K562 (cell line): ENCODE data around the gene LHB. TPM values are rescaled to one million over a fixed set of nuclear protein-coding genes. Genes with fewer than 3 reads are reported as not detected.

ENCODE experiments used
- BRF1 ChIP-seq: IDR thresholded peaks from 3 replicates; pipeline ENCODE4 v1.6.1; 2011; ENCODE audit warnings: borderline replicate concordance, mild to moderate bottlenecking; ENCODE audit not compliant: insufficient read length; ENCODE audit errors: extremely low read depth
- CHD1 ChIP-seq: fragments of 200-600 bp; sonication (generic); IDR thresholded peaks from one replicate; pipeline ENCODE4 v1.6.1; 2012; ENCODE audit warnings: mild to moderate bottlenecking, moderate library complexity, low read length, inconsistent platforms
- EP300 ChIP-seq: IDR thresholded peaks from 2 replicates; pipeline ENCODE4 v1.6.1; 2012; ENCODE audit warnings: low read length, improper control_type of control experiment
- HDAC3 ChIP-seq: fragments of 450-650 bp; IDR thresholded peaks from 2 replicates; pipeline ENCODE4 v1.6.1; 2018; ENCODE audit warnings: borderline replicate concordance, mild to moderate bottlenecking, moderate library complexity; ENCODE audit not compliant: partially characterized antibody
- HNRNPH1 ChIP-seq: fragments of 200-400 bp; formaldehyde crosslinking; optimal IDR thresholded peaks from 2 replicates; pipeline ENCODE3; 2017; ENCODE audit warnings: low read depth, mild to moderate bottlenecking, low read length, moderate library complexity
- HSF4 ChIP-seq: fragments of 250-450 bp; sonication (Bioruptor Pico); IDR thresholded peaks from 2 replicates; pipeline ENCODE4 v2.1.2; 2022; ENCODE audit warnings: mild to moderate bottlenecking, moderate library complexity, borderline replicate concordance
- LARP7 ChIP-seq: fragments of 450-650 bp; IDR thresholded peaks from 2 replicates; pipeline ENCODE4 v1.6.1; 2016
- NFXL1 ChIP-seq: fragments of 450-650 bp; formaldehyde crosslinking; IDR thresholded peaks from 2 replicates; pipeline ENCODE4 v1.4.0; 2021; ENCODE audit warnings: mild to moderate bottlenecking
- RFX5 ChIP-seq: IDR thresholded peaks from 2 replicates; pipeline ENCODE4 v1.6.1; 2011; ENCODE audit warnings: low read depth, mild to moderate bottlenecking, improper control_type of control experiment, low read length
- SMAD1 ChIP-seq: fragments of 150-350 bp; IDR thresholded peaks from 2 replicates; pipeline ENCODE4 v1.6.1; 2014; ENCODE audit warnings: low read length, low read depth; ENCODE audit not compliant: partially characterized antibody
- SMARCA4 ChIP-seq: fragments of 450-650 bp; IDR thresholded peaks from 2 replicates; pipeline ENCODE4 v1.6.1; 2016
- TAF15 ChIP-seq: fragments of 200-400 bp; formaldehyde crosslinking; IDR thresholded peaks from 2 replicates; pipeline ENCODE4 v1.6.1; 2017; ENCODE audit warnings: mild to moderate bottlenecking, low read depth, low read length, moderate library complexity
- TSC22D4 ChIP-seq: fragments of 450-650 bp; IDR thresholded peaks from 2 replicates; pipeline ENCODE4 v1.6.1; 2016; ENCODE audit warnings: missing genetic modification characterization, missing biosample characterization, control low read depth
- ZFP1 ChIP-seq: fragments of 450-650 bp; formaldehyde crosslinking; IDR thresholded peaks from 2 replicates; pipeline ENCODE4 v1.4.0; 2020; ENCODE audit warnings: mild to moderate bottlenecking, mixed read lengths
- ZFP30 ChIP-seq: fragments of 250-450 bp; sonication (Bioruptor Pico); IDR thresholded peaks from 2 replicates; pipeline ENCODE4 v1.8.0; 2022; ENCODE audit warnings: moderate library complexity, mild to moderate bottlenecking, inconsistent platforms, borderline replicate concordance
- ZNF174 ChIP-seq: fragments of 250-450 bp; sonication (Bioruptor Pico); IDR thresholded peaks from 2 replicates; pipeline ENCODE4 v1.4.0; 2020; ENCODE audit warnings: mild to moderate bottlenecking
- polyA plus RNA-seq, 8 experiments: library from polyadenylated mRNA; depleted of rRNA in 4 of 8; stranded (reverse) in 5 of 8; unstranded in 3 of 8; fragments of >200 nt; fragmentation: Nextera tagmentation in 2 of 8; fragmentation: Illumina TruSeq in 1 of 8; extraction: Ambion mirVana in 2 of 8; extraction: Trizol in 1 of 8; gene quantifications; 2 replicates each; pipeline versions ENCODE4 v1.2.1 to v1.2.3, GENCODE V29; 2011 to 2014; ENCODE audit warnings: inconsistent platforms in 1 of 8, missing spikeins in 1 of 8
- total RNA-seq, 7 experiments: library from RNA; depleted of rRNA in 6 of 7; stranded (reverse); fragments of >200 nt in 6 of 7; fragmentation: Illumina TruSeq in 2 of 7; extraction: Trizol in 2 of 7; gene quantifications; 2 replicates each; pipeline versions ENCODE4 v1.2.1 to v1.2.3, GENCODE V29; 2011 to 2021; ENCODE audit warnings: low replicate concordance in 1 of 7
- TF ChIP-seq, protein P1 (sequence below): fragments of 450-650 bp; IDR thresholded peaks from 2 replicates; pipeline ENCODE4 v1.6.1; 2016
- TF ChIP-seq, protein P2 (sequence below): fragments of 450-650 bp; formaldehyde crosslinking; IDR thresholded peaks from 2 replicates; pipeline ENCODE4 v1.4.0; 2020; ENCODE audit warnings: mild to moderate bottlenecking

Gene LHB
- total and polyA plus RNA-seq, 9 of the 15 experiments (the other 6 are each of a cell fraction or from before 2014, with no cell fraction given), result 0.54 TPM; not detected in 8

DNA sequence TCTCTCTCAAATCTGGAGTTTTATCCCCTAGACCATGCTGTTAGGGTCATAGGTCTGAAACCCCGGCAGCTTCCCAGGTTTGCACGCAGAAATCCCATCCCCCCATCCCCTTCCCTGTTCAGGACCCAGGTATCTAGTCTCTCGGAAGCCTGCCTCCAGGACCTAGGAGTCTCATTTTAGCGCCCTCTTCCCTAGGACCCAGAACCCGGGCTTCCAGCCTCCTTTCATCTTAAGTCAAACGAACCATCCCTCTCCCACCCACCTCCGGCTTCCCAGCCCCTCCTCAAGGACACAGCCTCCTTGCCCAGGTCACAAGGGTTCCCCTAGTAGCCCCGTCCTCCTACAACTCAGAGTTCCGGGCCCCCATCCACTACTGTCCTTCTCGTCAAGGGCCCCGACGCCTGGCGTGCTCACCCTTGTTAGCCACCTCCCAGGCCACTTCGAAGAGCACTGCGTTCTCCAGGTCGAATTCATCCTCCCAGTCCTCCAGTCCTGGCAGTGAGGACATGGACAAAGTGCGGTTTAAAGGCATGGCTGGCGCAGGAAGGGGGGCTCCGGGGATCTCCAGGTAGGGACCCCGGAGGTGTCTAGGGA is 24.2 kb downstream of the LHB start (continued):
- TF ChIP-seq BRF1 (no peak), ZNF174 (CRISPR knock-in tag) (no peak), EP300 (no peak), TAF15 (no peak), RFX5 (no peak), LARP7 (peak; percentile 10; the same call in 1 of the 2 replicates), TSC22D4 (tag) (no peak), ZFP1 (CRISPR knock-in tag) (no peak), CHD1 (no peak), SMARCA4 (peak; percentile 10; the same call in 1 of the 2 replicates), SMAD1 (no peak), ZFP30 (CRISPR knock-in tag) (no peak), NFXL1 (CRISPR knock-in tag) (no peak), HSF4 (CRISPR knock-in tag) (no peak), HDAC3 (no peak), HNRNPH1 (no peak)
- TF ChIP-seq, protein P1, sequence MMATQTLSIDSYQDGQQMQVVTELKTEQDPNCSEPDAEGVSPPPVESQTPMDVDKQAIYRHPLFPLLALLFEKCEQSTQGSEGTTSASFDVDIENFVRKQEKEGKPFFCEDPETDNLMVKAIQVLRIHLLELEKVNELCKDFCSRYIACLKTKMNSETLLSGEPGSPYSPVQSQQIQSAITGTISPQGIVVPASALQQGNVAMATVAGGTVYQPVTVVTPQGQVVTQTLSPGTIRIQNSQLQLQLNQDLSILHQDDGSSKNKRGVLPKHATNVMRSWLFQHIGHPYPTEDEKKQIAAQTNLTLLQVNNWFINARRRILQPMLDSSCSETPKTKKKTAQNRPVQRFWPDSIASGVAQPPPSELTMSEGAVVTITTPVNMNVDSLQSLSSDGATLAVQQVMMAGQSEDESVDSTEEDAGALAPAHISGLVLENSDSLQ, result no peak
- TF ChIP-seq, protein P2, sequence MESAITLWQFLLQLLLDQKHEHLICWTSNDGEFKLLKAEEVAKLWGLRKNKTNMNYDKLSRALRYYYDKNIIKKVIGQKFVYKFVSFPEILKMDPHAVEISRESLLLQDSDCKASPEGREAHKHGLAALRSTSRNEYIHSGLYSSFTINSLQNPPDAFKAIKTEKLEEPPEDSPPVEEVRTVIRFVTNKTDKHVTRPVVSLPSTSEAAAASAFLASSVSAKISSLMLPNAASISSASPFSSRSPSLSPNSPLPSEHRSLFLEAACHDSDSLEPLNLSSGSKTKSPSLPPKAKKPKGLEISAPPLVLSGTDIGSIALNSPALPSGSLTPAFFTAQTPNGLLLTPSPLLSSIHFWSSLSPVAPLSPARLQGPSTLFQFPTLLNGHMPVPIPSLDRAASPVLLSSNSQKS, result no peak
